Left lung (tissue), 10 donors: ENCODE results near the gene PLCZ1. TPM values are rescaled to one million over a fixed set of nuclear protein-coding genes. Genes with fewer than 3 reads are reported as not detected.

Experiments
- ATAC-seq: fragments of 200-7000 bp; cut with Tn5 transposase; one replicate; pipeline ENCODE4 v1.9.1; 2020; ENCODE audit warnings: moderate library complexity
- DNase-seq, 4 donors: peaks; one replicate each; pipeline ENCODE4 v3.0.0-alpha.2; 2013 to 2020
- H3K27ac ChIP-seq, 2 donors: fragments of 200-600 bp; sonication (generic) in 1 of 2; one replicate each; pipeline versions ENCODE4 v1.5.0 to v1.8.0; 2020 to 2021
- H3K27me3 ChIP-seq, 2 donors: fragments of 200-600 bp; sonication (generic) in 1 of 2; one replicate each; pipeline versions ENCODE4 v1.5.0 to v1.8.0; 2020 to 2021
- H3K36me3 ChIP-seq, 2 donors: fragments of 200-600 bp; sonication (generic) in 1 of 2; one replicate each; pipeline versions ENCODE4 v1.5.0 to v1.8.0; 2020 to 2021
- H3K4me1 ChIP-seq, 2 donors: fragments of 200-600 bp; one replicate each; pipeline ENCODE4 v1.8.0; 2021
- H3K4me3 ChIP-seq, 2 donors: fragments of 200-600 bp; sonication (generic) in 1 of 2; one replicate each; pipeline versions ENCODE4 v1.5.0 to v1.8.0; 2020 to 2021; ENCODE audit warnings: mild to moderate bottlenecking in 1 of 2
- H3K9me3 ChIP-seq, 2 donors: fragments of 200-600 bp; sonication (generic) in 1 of 2; one replicate each; pipeline versions ENCODE4 v1.5.0 to v1.8.0; 2020 to 2021
- CTCF ChIP-seq, 2 donors: fragments of 200-600 bp; sonication (generic) in 1 of 2; IDR thresholded peaks; one replicate each; pipeline versions ENCODE4 v1.5.0 to v1.8.0; 2021; ENCODE audit warnings: antibody characterized with exemption in 2 of 2
- intact Hi-C, 2 donors: fragments of 100-400 bp; cut with DNase I; formaldehyde crosslinking; loops; one replicate each; pipeline versions ENCODE4 v1.11.2 to v1.14.2; 2022
- polyA plus RNA-seq, 6 donors: library from polyadenylated mRNA; unstranded; fragments of 120-200 nt; gene quantifications; one replicate each; pipeline ENCODE4 v1.2.1, GENCODE V29; 2013; ENCODE audit not compliant: insufficient read length in 6 of 6
- total RNA-seq, 2 donors: library from RNA; stranded (reverse); fragmentation: NEBNext Ultra II Directional; extraction: Animal tissue kit (Norgen Biotek cat#: 25700); gene quantifications; one replicate each; pipeline ENCODE4 v1.2.1, GENCODE V29; 2021
- donor health status: DM: no; HTN: yes; CAD: no.
- donor health status: DM: no; HTN: no; CAD: no.

The PLCZ1 gene
- total and polyA plus RNA-seq, 8 donors = 1.5 to 3.0 (median 2.2) TPM; not detected in 2

- Histone ChIP-seq H3K4me1 (no peaks in the 10 kb centered on the region), H3K27ac (no peak overlapping the region), H3K27me3 (no peaks in the 10 kb centered on the region), H3K4me3 (no peak overlapping the region), H3K36me3 (no peaks in the 10 kb centered on the region), H3K9me3 (no peaks in the 10 kb centered on the region)
- peak in 1 of 4 donors; percentile 47 for DNase-seq
- no peak for ATAC-seq
- intact Hi-C loops = no loop called here
- TF ChIP-seq CTCF (IDR thresholded peaks at IDR 0.05) = no peak
Measured at GRCh38 chr12:18676141-18676540, 61.7 kb downstream of the PLCZ1 start.

GRCh38 chr12:18658829-18659228, 79.0 kb downstream of the PLCZ1 start:
- DNase-seq (no peak), ATAC-seq (no peak)
- no peak for TF ChIP-seq CTCF (IDR thresholded peaks at IDR 0.05)
- H3K9me3 ChIP-seq = peaks cover 0 to 35% of the 10 kb centered on the region in 2 donors
- no peak overlapping the region for H3K27ac ChIP-seq
- no peaks in the 10 kb centered on the region for H3K36me3 ChIP-seq
- intact Hi-C loops = no loop called here
- H3K4me3 ChIP-seq = no peak overlapping the region
- H3K4me1 ChIP-seq = no peaks in the 10 kb centered on the region
- H3K27me3 ChIP-seq = no peaks in the 10 kb centered on the region

- Histone ChIP-seq H3K27me3 (no peaks in the 10 kb centered on the region), H3K9me3 (peaks cover 0 to 35% of the 10 kb centered on the region in 2 donors), H3K4me1 (no peaks in the 10 kb centered on the region), H3K27ac (no peak overlapping the region), H3K4me3 (no peak overlapping the region), H3K36me3 (no peaks in the 10 kb centered on the region)
- DNase-seq = no peak
- TF ChIP-seq CTCF (IDR thresholded peaks at IDR 0.05) = no peak
- intact Hi-C loops = no loop called here
- no peak for ATAC-seq
Measured at GRCh38 chr12:18658179-18658578, 79.6 kb downstream of the PLCZ1 start.

- H3K27me3 ChIP-seq = no peaks in the 10 kb centered on the region
- no peaks in the 10 kb centered on the region for H3K36me3 ChIP-seq
- no peak overlapping the region for H3K4me3 ChIP-seq
- DNase-seq (no peak), ATAC-seq (no peak)
- no peak for TF ChIP-seq CTCF (IDR thresholded peaks at IDR 0.05)
- intact Hi-C loops = no loop called here
- H3K9me3 ChIP-seq = peaks cover 0 to 23% of the 10 kb centered on the region in 2 donors
- no peak overlapping the region for H3K27ac ChIP-seq
- H3K4me1 ChIP-seq = no peaks in the 10 kb centered on the region
Measured at GRCh38 chr12:18655351-18655750, 82.5 kb downstream of the PLCZ1 start.

- TF ChIP-seq CTCF (IDR thresholded peaks at IDR 0.05) = no peak
- no peaks in the 10 kb centered on the region for H3K4me1 ChIP-seq
- H3K4me3 ChIP-seq = no peak overlapping the region
- peak; percentile 78 for ATAC-seq
- no peak for DNase-seq
- H3K27me3 ChIP-seq = no peaks in the 10 kb centered on the region
- H3K27ac ChIP-seq = no peak overlapping the region
- H3K9me3 ChIP-seq = peaks cover 0 to 14% of the 10 kb centered on the region in 2 donors
- intact Hi-C loops = no loop called here
- no peaks in the 10 kb centered on the region for H3K36me3 ChIP-seq
Measured at GRCh38 chr12:18653465-18653864, 84.3 kb downstream of the PLCZ1 start.
